IPS-18c (cell line): ENCODE data around the gene REPIN1.

ENCODE experiments used
- H3K4me3 ChIP-seq: 2 replicates; pipeline ENCODE4 v1.7.0; 2013; ENCODE audit warnings: low read depth, mild to moderate bottlenecking, low read length, moderate library complexity; ENCODE audit not compliant: insufficient read depth
- H3K9me3 ChIP-seq: one replicate; pipeline ENCODE4 v1.6.1; 2013; ENCODE audit warnings: mild to moderate bottlenecking, low read length, moderate library complexity; ENCODE audit not compliant: control insufficient read depth, insufficient read depth

The REPIN1 gene

GRCh38 chr7:150368884-150369747 lies 494 bp downstream of the REPIN1 start:
- Histone ChIP-seq H3K9me3 (peaks cover 2% of the 10 kb centered on the region), H3K4me3 (peak overlapping the region; percentile 77)

- Histone ChIP-seq H3K4me3 (peak overlapping the region; percentile 77), H3K9me3 (peaks cover 2% of the 10 kb centered on the region)
Observed at GRCh38 chr7:150369748-150370501, 1.3 kb downstream of the REPIN1 start.

- Histone ChIP-seq H3K9me3 (peaks cover 2% of the 10 kb centered on the region), H3K4me3 (no peak overlapping the region)
Observed at GRCh38 chr7:150370612-150371071, 2.0 kb downstream of the REPIN1 start.

- Histone ChIP-seq H3K4me3 (no peak overlapping the region), H3K9me3 (peaks cover 2% of the 10 kb centered on the region)
Observed at GRCh38 chr7:150371131-150371995, 2.7 kb downstream of the REPIN1 start.

- peaks cover 2% of the 10 kb centered on the region for H3K9me3 ChIP-seq
Observed at GRCh38 chr7:150371996-150372270, 3.3 kb downstream of the REPIN1 start.

GRCh38 chr7:150372271-150373048 lies 3.8 kb downstream of the REPIN1 start:
- Histone ChIP-seq H3K9me3 (peaks cover 2% of the 10 kb centered on the region), H3K4me3 (no peak overlapping the region)

More at GRCh38 chr7:150371996-150372270, 3.3 kb downstream of the REPIN1 start:
- no peak overlapping the region for H3K4me3 ChIP-seq

- Histone ChIP-seq H3K9me3 (peaks cover 2% of the 10 kb centered on the region), H3K4me3 (no peak overlapping the region; the same call in 1 of the 2 replicates)
Observed at GRCh38 chr7:150373049-150373801, 4.6 kb downstream of the REPIN1 start.

GRCh38 chr7:150374026-150374425 lies 5.4 kb downstream of the REPIN1 start:
- Histone ChIP-seq H3K9me3 (no peaks in the 10 kb centered on the region), H3K4me3 (no peak overlapping the region)

GRCh38 chr7:150374472-150374871 lies 5.8 kb downstream of the REPIN1 start:
- no peaks in the 10 kb centered on the region for H3K9me3 ChIP-seq
- no peak overlapping the region for H3K4me3 ChIP-seq

- no peaks in the 10 kb centered on the region for H3K9me3 ChIP-seq
- H3K4me3 ChIP-seq, result no peak overlapping the region
Observed at GRCh38 chr7:150375662-150376521, 7.3 kb downstream of the REPIN1 start.

GRCh38 chr7:150376560-150376959 lies 7.9 kb downstream of the REPIN1 start:
- Histone ChIP-seq H3K4me3 (no peak overlapping the region), H3K9me3 (no peaks in the 10 kb centered on the region)

GRCh38 chr7:150377196-150377595 lies 8.6 kb downstream of the REPIN1 start:
- H3K9me3 ChIP-seq, result no peaks in the 10 kb centered on the region
- no peak overlapping the region for H3K4me3 ChIP-seq

- Histone ChIP-seq H3K9me3 (no peaks in the 10 kb centered on the region), H3K4me3 (no peak overlapping the region)
Observed at GRCh38 chr7:150377635-150378034, 9.0 kb downstream of the REPIN1 start.

- H3K4me3 ChIP-seq, result peak overlapping the region; percentile 73
- no peaks in the 10 kb centered on the region for H3K9me3 ChIP-seq
Observed at GRCh38 chr7:150378115-150378852, 9.7 kb downstream of the REPIN1 start.
